ENCODE results near the gene MYO1E.
"Not testable (repeated sequence)": the region's sequence is repeated elsewhere in the genome, so short reads cannot be mapped to it uniquely, and the experiment has no call there.

Gene MYO1E

DNA sequence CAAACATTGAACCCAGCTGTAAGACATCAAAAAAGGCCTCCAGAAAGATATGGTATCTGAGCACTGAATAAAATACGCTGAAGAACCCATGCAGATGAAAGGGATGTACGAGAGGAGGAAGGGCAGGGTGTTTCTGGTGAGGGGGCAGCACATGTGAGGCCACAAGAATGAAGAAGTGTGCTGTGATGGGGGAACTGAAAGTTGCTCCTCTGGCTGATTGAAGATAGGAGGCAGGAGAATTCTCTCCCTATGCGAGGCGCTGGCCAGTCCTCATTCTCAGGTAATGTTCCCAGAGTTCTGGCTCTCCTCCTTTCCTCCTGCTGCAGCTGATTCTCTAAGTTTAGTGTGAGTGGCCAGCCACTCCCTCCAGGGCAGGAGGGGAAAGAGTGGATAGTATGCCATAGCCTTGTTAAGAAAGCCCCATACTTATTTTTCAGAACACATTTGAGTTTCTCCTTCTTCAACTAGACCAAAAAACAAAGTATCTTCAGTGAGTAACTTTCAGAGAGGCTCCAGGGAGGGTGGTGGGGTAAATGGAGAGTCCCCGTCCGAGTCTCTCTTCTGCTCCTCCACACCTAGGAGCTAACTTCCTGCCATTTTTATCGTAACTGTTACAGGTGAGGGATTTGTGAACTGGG is 26.9 kb upstream of the MYO1E start:
- H3K4me3 ChIP-seq (ENCODE audit: low read length): no peak overlapping the region
- no peak for DNase-seq (ENCODE audit: low read depth)
- TF ChIP-seq CTCF (IDR thresholded peaks at IDR 0.05; ENCODE audit: insufficient read depth, low read depth, low read length, missing control alignments): no peak

GRCh38 chr15:59398220-59398619 is 25.5 kb upstream of the MYO1E start:
- no peak overlapping the region for H3K4me3 ChIP-seq (ENCODE audit: low read length)
- no peak for TF ChIP-seq CTCF (IDR thresholded peaks at IDR 0.05; ENCODE audit: insufficient read depth, low read depth, low read length, missing control alignments)
- DNase-seq (ENCODE audit: low read depth): no peak

DNA sequence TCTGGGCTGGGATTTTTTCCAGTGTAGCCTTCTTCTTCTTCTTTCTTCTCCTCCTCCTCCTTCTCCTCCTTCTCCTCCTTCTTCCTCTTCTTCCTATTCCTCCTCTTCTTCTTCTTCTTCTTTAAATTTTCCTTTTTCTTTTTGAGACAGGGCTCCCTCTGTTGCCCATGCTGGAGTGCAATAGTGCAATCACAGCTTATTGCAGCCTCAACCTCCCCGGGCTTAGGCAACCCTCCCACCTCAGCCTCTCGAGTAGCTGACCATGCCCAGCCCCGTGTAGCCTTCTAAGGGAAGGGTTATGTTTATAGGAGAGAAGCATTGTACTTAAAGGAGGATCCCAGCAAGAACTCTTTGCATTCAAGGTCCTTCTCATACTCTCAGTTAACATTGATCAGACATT is 24.0 kb upstream of the MYO1E start:
- no peak for DNase-seq (ENCODE audit: low read depth)
- TF ChIP-seq CTCF (IDR thresholded peaks at IDR 0.05; ENCODE audit: insufficient read depth, low read depth, low read length, missing control alignments): no peak
- no peak overlapping the region for H3K4me3 ChIP-seq (ENCODE audit: low read length)

DNA sequence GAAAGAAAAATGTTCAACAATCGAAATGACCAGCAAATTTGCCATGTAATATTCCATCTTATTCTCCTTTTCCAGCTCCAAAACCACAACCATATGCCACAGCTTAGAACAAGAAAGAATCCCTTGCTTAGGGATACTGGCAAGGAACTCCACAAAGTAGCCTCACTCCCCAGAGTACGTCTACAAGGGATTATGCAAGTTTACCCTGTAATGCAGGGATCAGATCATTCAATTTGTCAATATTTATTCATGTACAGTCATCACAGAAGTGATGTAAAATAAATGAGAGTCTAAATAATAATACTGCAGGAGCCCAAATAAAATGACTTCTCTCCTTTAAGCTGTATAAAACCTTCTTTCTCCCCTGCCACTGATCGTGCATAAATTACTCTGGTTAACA is 23.5 kb upstream of the MYO1E start:
- DNase-seq (ENCODE audit: low read depth): peak; percentile 19
- H3K4me3 ChIP-seq (ENCODE audit: low read length): no peak overlapping the region
- no peak for TF ChIP-seq CTCF (IDR thresholded peaks at IDR 0.05; ENCODE audit: insufficient read depth, low read depth, low read length, missing control alignments)

- no peak overlapping the region for H3K4me3 ChIP-seq (ENCODE audit: low read length)
- peak; percentile 23 for DNase-seq (ENCODE audit: low read depth)
- no peak for TF ChIP-seq CTCF (IDR thresholded peaks at IDR 0.05; ENCODE audit: insufficient read depth, low read depth, low read length, missing control alignments)
Observed at GRCh38 chr15:59394166-59394661, 21.5 kb upstream of the MYO1E start.

DNA sequence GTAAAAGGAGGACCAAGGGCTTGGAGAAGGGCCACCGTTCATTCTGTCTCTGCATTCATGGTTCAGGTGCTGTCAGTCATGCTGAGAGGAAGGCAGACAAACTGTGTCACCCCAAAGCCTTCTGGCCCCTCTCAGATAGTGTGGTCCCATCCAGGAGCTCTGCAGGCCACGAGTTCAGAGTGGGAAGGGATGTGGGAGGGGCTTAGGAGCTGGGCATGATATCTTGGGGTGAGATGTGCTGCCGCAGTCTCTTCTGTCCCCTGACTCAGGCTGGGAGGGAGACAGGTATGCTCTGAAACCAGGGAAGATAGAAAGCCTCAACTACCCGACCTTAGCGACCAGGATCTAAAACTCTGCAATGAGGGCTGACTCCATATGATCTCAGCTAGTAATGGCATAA is 19.6 kb upstream of the MYO1E start:
- no peak for DNase-seq (ENCODE audit: low read depth)
- no peak for TF ChIP-seq CTCF (IDR thresholded peaks at IDR 0.05; ENCODE audit: insufficient read depth, low read depth, low read length, missing control alignments)
- H3K4me3 ChIP-seq (ENCODE audit: low read length): no peak overlapping the region

GRCh38 chr15:59388670-59389069 is 16.0 kb upstream of the MYO1E start:
- no peak overlapping the region for H3K4me3 ChIP-seq (ENCODE audit: low read length)
- TF ChIP-seq CTCF (IDR thresholded peaks at IDR 0.05; ENCODE audit: insufficient read depth, low read depth, low read length, missing control alignments): no peak
- peak; percentile 54 for DNase-seq (ENCODE audit: low read depth)

- not testable (repeated sequence) for DNase-seq (ENCODE audit: low read depth); H3K4me3 ChIP-seq (ENCODE audit: low read length)
Observed at GRCh38 chr15:59387196-59387878, 14.7 kb upstream of the MYO1E start.

Measured in epithelial cell of esophagus (primary cell).